ACC112 (cell line): ENCODE measurements around the gene WDR3.

ENCODE experiments used
- H2AFZ ChIP-seq: fragments of 200-600 bp; sonication (generic); one replicate; pipeline ENCODE4 v1.6.0; 2017; ENCODE audit warnings: antibody characterized with exemption, low read length; ENCODE audit not compliant: unreplicated experiment
- H3K27ac ChIP-seq: fragments of 200-600 bp; sonication (generic); 2 replicates; pipeline ENCODE4 v1.5.1; 2014; ENCODE audit warnings: low read depth, mild to moderate bottlenecking, antibody characterized with exemption, low read length, moderate library complexity
- H3K27me3 ChIP-seq: fragments of 200-600 bp; sonication (generic); 2 replicates; pipeline ENCODE4 v1.6.1; 2014; ENCODE audit warnings: mild to moderate bottlenecking, antibody characterized with exemption, low read length, moderate library complexity, mixed read lengths; ENCODE audit not compliant: insufficient read depth
- H3K36me3 ChIP-seq: fragments of 200-600 bp; sonication (generic); 2 replicates; pipeline ENCODE4 v1.6.1; 2016; ENCODE audit warnings: mild to moderate bottlenecking, antibody characterized with exemption, low read length, moderate library complexity, mixed read lengths; ENCODE audit not compliant: insufficient read depth
- H3K4me1 ChIP-seq: fragments of 200-600 bp; sonication (generic); one replicate; pipeline ENCODE4 v1.6.1; 2016; ENCODE audit warnings: low read length, mixed read lengths; ENCODE audit not compliant: insufficient read depth, unreplicated experiment, control insufficient read depth
- H3K4me3 ChIP-seq: fragments of 200-600 bp; sonication (generic); 2 replicates; pipeline ENCODE4 v1.5.1; 2014; ENCODE audit warnings: mild to moderate bottlenecking, low read depth, low read length
- H3K79me2 ChIP-seq: fragments of 200-600 bp; sonication (generic); one replicate; pipeline ENCODE4 v1.6.0; 2016; ENCODE audit warnings: low read length; ENCODE audit not compliant: control insufficient read depth, unreplicated experiment, insufficient read depth

Gene WDR3

DNA sequence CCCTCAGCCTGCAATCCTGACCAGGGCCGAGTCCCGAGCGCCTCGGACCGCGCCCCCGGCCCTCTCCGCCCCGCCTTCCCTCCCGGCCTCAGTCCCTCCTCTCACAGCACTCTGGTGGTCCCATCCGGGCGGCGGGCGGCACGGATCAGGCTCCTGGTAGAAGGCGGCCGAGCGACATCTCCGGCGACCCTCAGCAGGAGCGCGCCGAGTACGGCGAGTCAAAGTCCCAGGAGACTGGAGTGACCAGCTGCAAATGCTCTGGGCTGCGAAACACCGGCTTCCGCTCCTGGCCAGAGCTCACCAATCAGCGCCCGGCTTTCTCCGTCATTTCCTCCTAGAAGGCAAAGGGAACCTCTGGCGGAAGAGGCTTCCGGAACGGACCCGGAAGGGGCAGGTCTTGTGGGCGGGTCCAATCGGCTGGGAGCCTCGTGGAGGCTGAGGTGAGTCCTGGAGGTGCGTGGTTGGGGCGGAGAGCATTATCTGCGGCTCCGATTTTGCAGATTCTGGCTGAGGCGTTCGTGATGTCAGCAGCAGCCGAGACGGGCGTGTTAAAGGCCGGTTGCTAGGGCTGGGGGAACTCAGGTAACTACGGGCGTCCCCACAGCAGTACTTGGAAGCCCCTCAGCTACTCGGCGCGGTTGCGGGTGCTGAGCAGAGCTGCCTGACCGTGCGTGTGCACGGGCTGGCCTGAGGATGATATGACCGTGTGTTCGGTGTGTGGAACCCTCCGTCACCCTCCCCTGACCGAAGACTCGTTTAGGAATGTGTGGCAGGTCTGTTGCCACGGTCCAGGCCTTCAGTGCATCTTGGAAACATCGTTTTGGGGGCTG, at the start of gene WDR3, which contains the start of gene GDAP2:
Gene WDR3, plus strand, starts transcription at position 397 of the 830 bp plus-strand sequence. CDS start 3,581 bp downstream, outside the sequence.
Gene GDAP2, minus strand, starts transcription at position 279 of the 830 bp plus-strand sequence. CDS start 9,264 bp downstream, outside the sequence.
- H2AFZ ChIP-seq, result peak within 1 kb of the TSS; percentile 90

DNA sequence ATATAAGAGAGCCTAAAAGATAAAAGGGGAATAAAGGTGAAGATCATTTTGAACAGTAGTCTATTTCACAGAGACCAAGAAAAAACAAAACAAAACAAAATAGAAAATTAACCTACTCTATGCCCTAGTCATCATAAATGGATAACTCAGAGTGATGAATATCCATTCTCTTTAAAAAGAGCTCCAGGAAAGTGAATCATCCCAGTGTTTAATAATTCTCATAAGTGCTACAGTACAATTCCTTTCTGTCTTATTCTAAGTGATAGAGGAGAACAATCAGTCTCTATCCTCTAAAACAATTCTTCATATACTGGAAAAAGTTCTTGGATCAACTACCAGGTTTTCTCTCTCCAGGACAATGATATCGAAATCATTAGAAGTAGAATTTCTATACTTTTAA, 45.9 kb upstream of the WDR3 start:
- Histone ChIP-seq H3K79me2 (no peaks in the 10 kb centered on the region), H3K27me3 (no peaks in the 10 kb centered on the region), H3K4me1 (peaks cover 12% of the 10 kb centered on the region), H2AFZ (no peak overlapping the region), H3K4me3 (no peak overlapping the region), H3K27ac (no peak overlapping the region), H3K36me3 (peaks cover 9% of the 10 kb centered on the region; the same call in 1 of the 2 replicates)

More for the DNA sequence above, at the start of gene WDR3, which contains the start of gene GDAP2:
- H3K79me2 ChIP-seq, result peaks cover 76% of the 10 kb centered on the region
- H3K4me3 ChIP-seq, result peak within 1 kb of the TSS; percentile 81
- H3K36me3 ChIP-seq, result no peaks in the 10 kb centered on the region; the same call in 1 of the 2 replicates
- peaks cover 16% of the 10 kb centered on the region for H3K4me1 ChIP-seq
- no peak within 1 kb of the TSS; the same call in 1 of the 2 replicates for H3K27ac ChIP-seq
- no peaks in the 10 kb centered on the region for H3K27me3 ChIP-seq

DNA sequence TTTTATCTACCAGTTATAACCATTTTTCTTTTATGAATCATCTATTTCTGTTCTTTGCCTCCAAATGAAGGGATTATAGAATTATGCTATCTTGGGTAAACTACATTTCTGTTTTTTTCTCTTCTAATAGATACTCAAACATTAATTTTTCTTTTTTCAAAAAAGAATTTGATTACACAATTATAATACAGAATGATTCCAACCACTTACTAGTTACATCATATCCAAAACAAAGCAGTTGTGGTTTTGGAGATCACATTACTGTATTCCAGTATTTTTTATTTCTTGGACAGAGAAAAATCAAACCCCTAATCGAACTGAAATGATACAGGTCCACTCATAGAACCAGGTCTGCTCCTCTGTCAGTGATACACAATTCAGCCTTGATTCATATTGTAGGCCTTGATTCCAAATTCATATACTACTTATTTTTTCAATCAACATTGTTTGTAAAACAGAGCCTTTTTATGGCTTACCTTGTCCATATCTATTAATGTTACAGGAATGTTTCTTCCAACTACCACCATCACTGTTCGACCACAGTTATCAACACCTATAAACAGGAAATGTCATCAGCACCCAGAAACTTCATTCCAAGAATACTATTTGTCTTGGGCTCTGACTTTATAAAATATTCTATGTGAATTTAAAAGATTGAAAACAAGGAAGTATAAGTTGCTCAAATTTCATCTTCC, 43.3 kb upstream of the WDR3 start:
- no peaks in the 10 kb centered on the region for H3K27me3 ChIP-seq
- H3K4me1 ChIP-seq, result peaks cover 12% of the 10 kb centered on the region
- H3K36me3 ChIP-seq, result no peaks in the 10 kb centered on the region; the same call in 1 of the 2 replicates
- no peak overlapping the region for H3K4me3 ChIP-seq
- H3K27ac ChIP-seq, result peak overlapping the region; percentile 35
- H3K79me2 ChIP-seq, result no peaks in the 10 kb centered on the region
- H2AFZ ChIP-seq, result no peak overlapping the region

DNA sequence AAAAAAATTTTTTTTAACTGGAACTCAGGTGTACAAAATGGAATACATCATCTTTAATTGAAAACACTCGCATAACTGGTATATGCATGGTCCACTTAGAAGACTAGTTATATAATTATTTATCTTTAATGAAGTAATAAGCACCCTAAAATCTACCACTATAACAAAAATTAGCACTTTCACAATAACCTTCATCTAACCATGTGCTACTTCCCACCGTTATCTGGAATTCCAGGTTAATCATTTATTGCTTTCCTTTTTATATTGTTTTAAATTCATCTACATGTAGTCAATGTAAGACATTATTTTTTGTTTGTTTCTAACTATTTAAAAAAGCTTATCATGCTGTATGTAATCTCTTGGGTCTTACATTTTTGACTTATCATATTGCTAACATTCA, 39.1 kb upstream of the WDR3 start:
- no peak overlapping the region for H3K27ac ChIP-seq
- no peaks in the 10 kb centered on the region for H3K79me2 ChIP-seq
- H3K4me3 ChIP-seq, result no peak overlapping the region
- no peak overlapping the region for H2AFZ ChIP-seq
- peaks cover 12% of the 10 kb centered on the region for H3K4me1 ChIP-seq
- no peaks in the 10 kb centered on the region for H3K27me3 ChIP-seq
- H3K36me3 ChIP-seq, result no peaks in the 10 kb centered on the region

DNA sequence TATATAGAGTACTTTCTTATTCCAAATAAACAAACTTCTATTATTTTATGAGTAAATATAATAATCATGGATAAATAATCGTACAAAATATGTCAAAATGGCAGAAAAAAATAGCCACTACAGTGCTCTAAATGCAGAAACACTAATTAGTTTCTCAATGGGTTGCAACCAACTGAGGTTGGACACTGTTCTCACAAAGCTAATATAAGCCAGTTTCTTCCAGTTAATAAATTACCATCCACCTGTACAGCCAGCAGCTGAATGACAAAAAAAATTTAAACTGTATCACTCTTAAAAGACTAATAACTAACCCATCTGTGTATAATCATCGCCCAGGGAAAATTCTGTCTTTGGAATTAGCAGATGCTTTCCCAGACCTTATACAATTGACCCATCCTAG, 37.0 kb upstream of the WDR3 start:
- Histone ChIP-seq H3K4me1 (no peaks in the 10 kb centered on the region), H3K27me3 (no peaks in the 10 kb centered on the region), H3K27ac (no peak overlapping the region), H3K36me3 (no peaks in the 10 kb centered on the region), H3K4me3 (no peak overlapping the region), H2AFZ (no peak overlapping the region), H3K79me2 (no peaks in the 10 kb centered on the region)

DNA sequence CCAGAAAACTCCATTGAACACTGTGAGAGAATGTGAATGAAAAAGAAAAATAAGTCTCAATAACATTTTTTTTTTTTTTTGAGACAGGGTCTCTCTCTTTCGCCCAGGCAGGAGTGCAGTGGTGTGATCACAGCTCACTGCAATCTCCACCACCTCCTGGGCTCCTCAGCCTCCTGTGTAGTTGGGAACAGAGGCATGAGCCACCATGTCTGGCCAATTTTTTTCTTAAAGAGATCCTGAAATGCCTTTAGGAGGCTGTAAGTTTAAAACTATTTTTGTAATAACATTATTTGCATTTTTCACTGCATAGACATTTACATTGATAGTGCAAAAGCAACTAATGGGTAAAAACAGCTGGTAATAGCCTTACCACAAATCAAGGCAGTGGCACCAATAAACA, 35.5 kb upstream of the WDR3 start:
- Histone ChIP-seq H3K27me3 (no peaks in the 10 kb centered on the region), H3K4me1 (no peaks in the 10 kb centered on the region), H3K79me2 (no peaks in the 10 kb centered on the region), H2AFZ (no peak overlapping the region), H3K4me3 (no peak overlapping the region), H3K36me3 (no peaks in the 10 kb centered on the region), H3K27ac (no peak overlapping the region)

DNA sequence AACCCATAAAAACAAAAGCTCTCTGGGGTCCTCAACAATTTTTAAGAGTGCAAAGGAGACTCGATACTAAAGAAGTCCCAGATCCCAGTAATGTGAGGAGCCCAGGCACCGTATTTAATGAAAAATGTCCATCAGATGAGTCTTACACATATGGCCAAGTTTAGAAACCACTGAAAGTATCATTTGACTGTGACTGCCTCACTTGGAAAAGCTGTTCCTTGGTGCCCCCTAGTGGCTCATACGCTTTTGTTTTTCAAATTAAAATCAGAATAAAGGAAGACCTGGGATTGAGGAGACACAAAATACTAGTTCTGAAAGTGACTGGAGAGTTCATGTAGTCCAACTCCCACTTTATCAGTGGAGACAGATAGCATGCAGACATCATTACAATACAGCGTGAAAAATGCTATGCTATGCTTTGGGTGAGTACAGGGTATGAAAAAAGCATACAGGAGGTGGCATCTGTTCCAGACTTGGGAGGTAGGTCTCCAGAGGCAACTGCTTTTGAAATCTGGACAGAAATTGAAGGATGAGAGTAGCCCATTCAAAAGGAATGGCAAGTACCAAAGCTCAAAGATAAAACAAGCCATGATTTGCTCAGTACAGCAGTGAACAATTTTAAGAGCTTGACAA, 33.9 kb upstream of the WDR3 start:
- Histone ChIP-seq H3K36me3 (no peaks in the 10 kb centered on the region), H2AFZ (no peak overlapping the region), H3K27me3 (no peaks in the 10 kb centered on the region)

DNA sequence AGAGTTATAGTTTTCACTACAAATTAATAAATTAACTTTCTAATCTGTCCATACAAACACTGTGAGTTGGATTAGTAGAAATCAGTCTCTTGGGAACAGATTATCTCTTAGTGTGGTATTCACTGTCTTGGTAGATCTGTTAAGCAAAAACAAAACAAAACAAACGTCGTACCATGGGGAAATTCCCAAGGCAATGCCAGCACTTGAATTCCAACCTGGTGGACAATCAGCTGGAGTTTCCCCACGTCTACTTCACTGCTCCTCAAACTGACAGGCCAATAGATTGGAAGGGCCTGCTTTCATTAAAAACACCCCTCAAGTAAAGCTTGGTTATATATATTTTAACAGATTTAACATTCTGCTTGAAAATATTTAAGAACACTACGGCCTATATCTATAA, 32.0 kb upstream of the WDR3 start:
- Histone ChIP-seq H3K4me1 (no peaks in the 10 kb centered on the region), H3K27ac (peak overlapping the region; percentile 4; the same call in 1 of the 2 replicates), H2AFZ (no peak overlapping the region), H3K27me3 (no peaks in the 10 kb centered on the region), H3K36me3 (no peaks in the 10 kb centered on the region), H3K79me2 (no peaks in the 10 kb centered on the region), H3K4me3 (no peak overlapping the region)

More for the DNA sequence above, 33.9 kb upstream of the WDR3 start:
- Histone ChIP-seq H3K79me2 (no peaks in the 10 kb centered on the region), H3K27ac (no peak overlapping the region), H3K4me1 (no peaks in the 10 kb centered on the region), H3K4me3 (no peak overlapping the region)

DNA sequence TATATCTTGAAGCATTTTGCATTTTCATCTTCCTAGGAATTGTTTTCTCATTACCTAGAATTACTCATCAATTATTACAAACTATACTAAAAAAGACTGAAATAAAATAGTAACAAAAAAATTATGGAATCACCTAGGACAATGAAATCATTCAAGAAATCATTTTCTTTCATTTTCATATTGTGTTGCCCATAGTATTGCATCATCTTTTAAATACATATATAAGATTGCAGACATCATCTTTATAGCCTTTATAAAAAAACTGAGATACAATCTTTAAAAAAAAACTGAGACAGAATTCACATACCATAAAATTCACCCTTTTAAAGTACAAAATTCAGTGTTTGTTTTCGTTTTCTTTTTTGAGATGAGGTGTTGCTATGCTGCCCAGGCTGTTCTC, 29.7 kb upstream of the WDR3 start:
- H3K27ac ChIP-seq, result no peak overlapping the region
- H2AFZ ChIP-seq, result no peak overlapping the region
- no peaks in the 10 kb centered on the region for H3K79me2 ChIP-seq
- no peaks in the 10 kb centered on the region for H3K27me3 ChIP-seq
- no peaks in the 10 kb centered on the region for H3K4me1 ChIP-seq
- no peaks in the 10 kb centered on the region; the same call in 1 of the 2 replicates for H3K36me3 ChIP-seq
- no peak overlapping the region for H3K4me3 ChIP-seq

DNA sequence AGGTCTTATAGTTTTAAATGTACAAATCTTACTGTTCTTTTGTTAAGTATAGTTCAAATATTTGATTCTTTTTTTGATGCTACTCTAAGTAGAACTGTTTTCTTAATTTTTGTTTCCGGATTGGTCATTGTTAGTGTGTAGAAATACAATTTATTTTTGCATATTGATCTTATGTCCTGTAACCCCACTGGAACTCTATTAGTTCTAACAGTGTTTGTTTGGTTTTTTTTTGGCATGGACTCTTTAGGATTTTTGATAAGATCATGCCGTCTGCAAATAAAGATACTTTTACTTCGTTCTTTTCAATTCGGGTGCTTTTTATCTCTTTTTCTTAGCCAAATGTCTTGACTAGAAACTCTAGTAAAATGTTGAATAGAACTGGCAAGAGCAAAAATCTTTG, 26.6 kb upstream of the WDR3 start:
- no peak overlapping the region for H3K4me3 ChIP-seq
- H3K36me3 ChIP-seq, result peaks cover 5% of the 10 kb centered on the region; the same call in 1 of the 2 replicates

More for the DNA sequence above, 26.6 kb upstream of the WDR3 start:
- no peak overlapping the region for H3K27ac ChIP-seq
- no peaks in the 10 kb centered on the region for H3K79me2 ChIP-seq
- no peaks in the 10 kb centered on the region for H3K27me3 ChIP-seq
- H3K4me1 ChIP-seq, result no peaks in the 10 kb centered on the region
- H2AFZ ChIP-seq, result no peak overlapping the region
